GM23248 (cell line): Measurements from ENCODE around the gene PTPRN2.

ENCODE experiments used
- EZH2 ChIP-seq: fragments of 200-600 bp; sonication (generic); IDR thresholded peaks from 2 replicates; pipeline ENCODE4 v1.6.1; 2018; ENCODE audit warnings: antibody characterized with exemption, mild to moderate bottlenecking; ENCODE audit not compliant: insufficient read depth, poor library complexity, severe bottlenecking
- EZH2phosphoT487 ChIP-seq: fragments of 200-600 bp; sonication (generic); IDR thresholded peaks from 2 replicates; pipeline ENCODE4 v1.6.1; 2018; ENCODE audit warnings: antibody characterized with exemption, moderate library complexity, mild to moderate bottlenecking, low read depth; ENCODE audit not compliant: insufficient read depth

GRCh38 chr7:158362001-158362400 is 225.6 kb downstream of the PTPRN2 start:
- TF ChIP-seq EZH2 (no peak), EZH2phosphoT487 (no peak)
